GM19438 (cell line): ENCODE results near the gene ZAR1.
A peak's percentile ranks its signal among the peaks of the same experiment; 100 is the strongest.

ENCODE experiments used
- ATAC-seq: cut with Tn5 transposase; IDR thresholded peaks from one replicate; pipeline ENCODE4 v1.9.1; 2021; ENCODE audit warnings: low read depth; ENCODE audit not compliant: unreplicated experiment

Gene ZAR1

DNA sequence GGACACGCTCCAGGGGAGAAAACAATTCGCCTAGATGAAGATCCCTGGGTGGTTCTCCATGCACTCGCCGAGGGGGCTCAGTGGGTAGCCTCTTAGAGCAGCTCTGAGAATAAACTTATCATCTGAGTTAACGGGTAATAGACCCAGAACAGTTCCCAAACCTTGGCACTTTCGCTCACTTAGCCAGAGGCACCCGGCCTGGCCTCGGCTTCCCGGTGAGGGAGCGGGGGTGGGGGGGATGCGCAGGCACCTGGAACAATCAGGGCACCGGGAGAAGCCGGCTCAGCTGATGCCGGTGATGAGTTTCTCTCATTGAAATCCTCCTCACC lies 405 bp upstream of the ZAR1 start:
- no peak for ATAC-seq

DNA sequence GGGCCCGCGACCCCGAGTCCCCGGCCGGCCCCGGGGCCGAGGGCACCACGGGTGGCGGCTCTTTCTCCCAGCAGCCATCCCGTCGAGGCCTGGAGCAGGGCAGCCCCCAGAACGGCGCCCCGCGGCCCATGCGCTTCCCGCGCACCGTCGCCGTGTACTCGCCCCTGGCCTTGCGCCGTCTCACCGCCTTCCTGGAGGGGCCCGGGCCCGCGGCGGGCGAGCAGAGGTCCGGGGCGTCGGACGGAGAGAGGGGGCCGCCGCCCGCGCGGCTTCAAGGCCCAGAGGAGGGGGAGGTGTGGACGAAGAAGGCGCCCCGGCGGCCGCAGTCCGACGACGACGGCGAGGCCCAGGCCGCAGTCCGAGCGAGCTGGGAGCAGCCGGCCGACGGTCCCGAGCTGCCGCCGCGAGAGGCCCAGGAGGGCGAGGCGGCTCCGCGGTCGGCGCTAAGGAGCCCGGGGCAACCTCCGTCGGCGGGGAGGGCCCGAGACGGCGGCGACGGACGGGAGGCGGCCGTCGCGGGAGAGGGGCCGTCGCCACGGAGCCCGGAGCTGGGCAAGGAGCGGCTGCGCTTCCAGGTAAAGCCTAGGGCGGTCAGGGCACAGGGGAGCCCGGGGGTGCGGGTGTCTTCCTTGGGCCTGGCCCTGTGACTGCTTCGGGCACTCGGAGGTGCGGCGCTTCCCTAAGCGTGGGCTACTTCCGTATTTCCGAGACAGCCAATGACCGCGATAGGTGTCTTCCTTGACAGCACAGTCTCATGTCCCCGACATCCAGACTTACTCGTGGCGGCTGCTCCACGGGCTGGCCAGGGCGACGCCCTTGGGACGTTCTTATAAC lies 845 bp downstream of the ZAR1 start:
- ATAC-seq = no peak

DNA sequence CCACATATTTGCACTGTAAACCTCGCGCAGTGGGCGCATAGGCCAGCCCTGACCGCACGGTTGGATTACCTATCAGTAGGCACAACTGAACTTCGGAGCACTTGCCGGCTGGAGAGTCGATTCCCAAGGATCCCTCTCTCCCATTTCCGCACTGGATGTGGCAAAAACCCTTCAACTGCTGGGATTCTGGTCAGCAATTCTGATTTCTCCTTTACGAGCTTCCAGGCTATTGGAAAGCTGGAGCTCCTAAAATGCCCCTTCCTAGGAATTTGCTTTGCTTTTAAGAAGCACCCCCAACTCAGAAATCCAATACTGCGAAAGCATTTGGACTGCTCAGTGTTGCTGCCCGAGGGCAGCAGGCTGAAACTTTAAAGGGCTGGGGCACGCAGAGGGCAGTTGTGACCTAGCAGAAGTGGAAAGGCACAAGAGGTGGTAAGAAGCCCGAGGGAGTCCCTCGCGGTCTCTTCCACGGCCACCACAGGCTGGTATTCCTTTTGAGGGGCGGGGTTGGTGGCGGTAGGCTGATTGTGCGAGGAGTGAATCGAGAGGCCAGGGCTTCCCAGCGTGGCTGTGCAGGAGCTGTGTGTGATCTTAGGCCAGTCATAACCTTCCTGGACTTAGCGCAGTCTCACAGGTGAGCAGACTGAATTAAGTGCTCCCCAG lies 1.6 kb downstream of the ZAR1 start:
- ATAC-seq = no peak

DNA sequence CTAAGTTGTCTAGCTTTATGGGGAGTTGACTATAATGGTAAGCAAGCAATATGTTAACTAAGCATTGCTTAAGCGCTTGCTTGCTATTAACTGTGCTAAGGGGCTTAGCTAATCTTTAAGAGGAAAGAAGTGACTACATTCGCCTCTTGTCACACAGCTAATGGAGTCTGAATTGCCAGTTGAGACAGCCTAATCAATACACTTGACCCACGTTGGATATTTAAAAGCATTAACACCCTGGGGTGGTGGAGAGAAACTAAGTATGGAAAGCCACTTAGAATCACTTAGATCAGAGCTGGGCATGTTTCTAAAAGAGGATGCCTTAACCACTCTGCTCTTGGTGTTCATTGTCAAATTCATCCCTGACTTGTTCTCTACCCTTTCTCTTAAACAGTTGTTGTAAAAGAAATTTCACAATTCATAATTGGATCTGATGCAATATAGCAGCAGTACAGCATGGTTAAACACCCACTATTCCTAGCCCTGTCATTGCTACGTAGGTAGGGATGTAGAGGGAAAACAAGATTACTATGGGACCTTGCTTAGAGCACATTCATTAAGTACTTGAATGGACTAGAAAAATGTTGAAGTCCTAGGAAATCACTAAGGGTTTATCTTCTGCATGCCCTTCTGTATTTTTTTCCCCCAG lies 3.5 kb downstream of the ZAR1 start:
- ATAC-seq = no peak

DNA sequence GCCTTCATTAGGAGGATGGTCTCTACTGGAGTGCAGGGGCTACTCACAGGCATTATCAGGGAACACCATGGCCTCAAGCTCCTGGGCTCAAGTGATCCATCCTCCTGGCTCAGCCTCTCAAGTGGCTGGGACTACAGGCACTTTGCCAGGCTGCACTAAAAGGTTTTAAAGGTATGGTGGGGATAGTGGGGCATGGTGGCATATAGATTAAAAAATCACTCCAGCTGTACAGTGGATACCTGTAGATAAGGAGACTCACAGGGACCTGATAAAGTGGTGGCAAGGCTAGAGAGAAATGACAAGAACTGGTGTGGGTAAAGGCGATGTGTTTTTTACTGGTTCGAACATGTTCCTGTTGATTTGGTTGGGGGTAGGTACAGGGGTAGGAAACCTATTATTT lies 5.9 kb downstream of the ZAR1 start:
- no peak for ATAC-seq

DNA sequence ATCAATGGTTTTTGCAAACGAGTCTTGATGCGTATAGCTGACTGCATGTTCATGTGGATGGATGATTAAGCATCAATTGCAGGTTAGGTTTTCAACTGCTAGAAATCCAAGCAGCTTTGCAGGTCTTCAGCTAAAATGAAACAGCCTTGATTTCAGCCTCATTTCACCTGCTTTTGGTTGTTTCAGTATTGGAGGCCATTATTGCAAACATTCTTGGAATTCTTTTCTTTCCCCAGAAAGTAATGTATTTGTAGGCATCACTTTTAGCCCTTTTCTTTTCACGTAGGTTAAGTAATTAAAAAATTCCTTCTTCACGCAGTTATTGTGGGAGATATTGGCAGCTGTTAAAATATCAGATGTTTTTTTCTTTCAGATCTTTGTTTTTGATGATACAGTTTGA lies 8.8 kb downstream of the ZAR1 start:
- ATAC-seq = no peak

DNA sequence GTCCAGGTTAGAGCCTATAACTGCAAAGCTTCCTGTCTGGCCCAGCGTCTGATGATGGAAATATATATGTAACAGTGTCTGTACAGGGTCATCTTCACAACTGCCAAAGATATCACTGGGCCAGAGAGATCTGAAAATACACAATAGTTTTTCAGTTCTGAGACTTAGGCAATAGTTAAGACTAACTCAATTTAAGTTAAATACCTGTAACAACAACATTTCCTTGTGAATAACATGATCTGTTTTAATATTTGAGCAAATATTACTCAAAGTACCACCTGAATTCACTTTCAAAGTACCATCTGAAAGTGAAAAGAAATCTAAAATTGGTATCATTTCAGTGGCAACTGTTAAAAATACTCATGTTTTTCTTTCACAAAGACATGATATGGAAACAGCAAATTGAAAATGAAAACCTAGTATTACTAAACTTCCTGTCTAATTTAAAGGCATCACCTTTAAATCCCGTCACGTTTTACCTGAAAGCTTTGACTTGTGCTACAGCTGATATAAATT lies 9.6 kb downstream of the ZAR1 start:
- peak; percentile 83 for ATAC-seq

DNA sequence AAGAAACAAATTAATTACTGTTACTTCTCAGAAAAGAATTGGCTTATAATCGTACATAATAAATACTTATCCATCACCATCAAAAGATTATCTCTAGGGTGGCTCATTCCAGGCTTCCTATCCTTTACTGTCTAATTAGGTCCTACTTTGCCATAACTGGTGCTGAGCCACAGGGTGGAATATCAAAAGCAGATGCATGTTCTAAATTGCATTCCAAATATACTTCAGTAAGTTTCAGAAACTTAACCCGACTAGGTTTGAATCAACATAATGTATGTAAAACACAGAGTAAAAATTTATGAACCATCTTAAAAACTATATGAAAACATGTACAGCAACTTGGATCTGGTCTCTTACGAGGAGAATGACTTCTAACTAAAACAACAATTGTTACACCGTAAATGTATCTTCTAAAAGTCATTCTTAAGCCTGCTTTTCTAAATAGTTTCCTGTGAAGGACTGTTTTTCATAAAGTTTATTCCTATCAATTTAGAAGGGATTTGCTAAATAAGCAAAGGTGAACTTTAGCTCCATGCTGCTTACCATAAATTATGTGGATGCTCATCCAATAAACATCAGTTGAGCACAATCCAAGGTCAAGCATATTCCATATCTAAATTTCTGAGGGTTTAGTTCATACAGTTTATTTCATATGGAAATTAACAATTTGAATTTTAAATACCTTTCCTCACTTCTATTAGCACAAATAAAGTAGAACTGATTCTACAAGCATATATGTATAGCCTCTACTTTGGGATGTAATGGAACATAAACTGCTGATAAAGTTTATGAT lies 13.4 kb downstream of the ZAR1 start:
- no peak for ATAC-seq

DNA sequence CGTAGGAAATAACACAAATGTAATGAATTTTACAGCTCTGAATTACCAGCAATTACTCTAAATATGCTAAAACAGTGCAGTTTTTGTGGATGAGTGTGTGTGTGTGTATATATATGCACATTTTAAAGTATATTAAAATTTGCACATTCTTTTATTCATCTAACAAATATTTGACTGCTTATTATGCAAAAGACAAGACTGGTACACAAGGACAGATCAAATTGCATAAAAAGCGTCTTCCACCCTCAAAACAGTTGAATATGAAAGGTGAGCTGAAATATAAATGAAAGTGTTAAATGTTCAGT lies 13.9 kb downstream of the ZAR1 start:
- no peak for ATAC-seq

DNA sequence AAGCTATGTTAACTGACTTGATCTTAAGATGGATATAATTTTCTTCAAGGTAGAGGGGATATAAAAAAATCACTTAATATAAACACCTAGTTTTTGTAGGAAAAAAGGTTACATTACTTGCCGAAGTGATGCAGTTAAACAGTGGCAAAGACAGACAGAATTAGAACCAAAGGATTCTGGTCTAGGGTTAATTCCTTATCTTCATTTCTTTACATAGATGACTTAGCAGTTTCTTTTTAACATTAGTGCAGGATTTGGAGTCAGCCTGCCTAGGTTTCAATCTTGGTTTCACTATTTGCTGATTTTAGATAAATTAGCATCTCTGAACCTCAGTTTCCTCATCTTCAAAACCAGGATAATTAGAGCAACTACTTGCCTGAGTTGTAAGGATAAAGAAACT lies 14.3 kb downstream of the ZAR1 start:
- ATAC-seq = no peak

DNA sequence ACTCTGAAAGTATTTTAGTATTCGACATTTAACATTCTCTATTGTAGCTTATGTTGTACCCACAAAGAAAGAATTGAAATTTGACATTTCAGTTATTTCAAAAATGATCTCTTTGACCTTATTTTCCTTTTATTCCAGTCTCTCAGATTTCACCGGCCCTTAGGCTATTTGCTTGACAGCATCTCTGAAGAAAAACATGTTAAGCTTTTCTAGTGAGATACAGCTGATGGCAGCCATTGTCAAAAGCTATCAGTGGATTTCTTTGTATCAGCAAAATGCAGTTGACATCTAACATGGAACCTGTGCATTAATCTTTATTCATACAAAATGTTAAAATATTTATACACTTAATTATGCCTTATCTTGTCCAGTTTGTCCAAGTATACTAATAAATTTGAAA lies 16.7 kb downstream of the ZAR1 start:
- no peak for ATAC-seq

DNA sequence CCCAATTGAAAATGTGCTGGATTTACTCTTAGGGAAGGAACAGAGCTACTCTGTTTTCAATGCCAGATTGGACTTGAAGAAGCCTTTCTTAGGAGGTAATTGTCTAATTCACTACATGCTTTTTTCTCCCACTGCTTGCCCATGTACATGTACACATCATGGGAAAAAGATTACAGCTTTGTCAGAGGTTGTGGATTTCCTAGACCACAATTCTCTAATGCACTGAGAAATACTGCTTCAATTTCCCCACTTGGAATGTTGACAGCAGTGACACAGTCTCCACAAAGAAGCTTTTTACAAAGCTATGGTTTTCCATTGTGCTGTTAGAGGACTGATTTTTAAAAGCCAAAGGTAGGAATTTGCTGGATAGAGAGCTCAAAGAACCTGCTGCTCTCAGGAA lies 19.5 kb downstream of the ZAR1 start:
- ATAC-seq = no peak

DNA sequence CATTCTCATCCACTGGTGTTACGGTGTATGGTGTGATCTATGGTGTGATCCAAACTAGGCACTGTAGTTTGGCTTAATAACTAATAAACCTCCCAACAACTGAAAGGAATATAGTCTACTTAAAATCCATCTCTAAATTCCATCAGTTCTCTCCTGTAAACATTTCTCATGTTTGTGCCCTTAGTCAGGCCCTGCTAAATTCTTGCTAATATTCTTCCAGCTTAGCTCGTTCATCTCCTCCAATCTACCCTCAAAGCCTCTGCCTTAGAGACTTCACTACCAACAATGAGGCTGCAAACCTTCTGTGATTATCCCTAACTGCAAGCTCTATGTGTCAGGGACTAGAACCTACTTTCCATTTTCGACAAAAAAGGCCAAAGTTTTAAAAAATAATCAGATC lies 28.1 kb downstream of the ZAR1 start:
- ATAC-seq = no peak

DNA sequence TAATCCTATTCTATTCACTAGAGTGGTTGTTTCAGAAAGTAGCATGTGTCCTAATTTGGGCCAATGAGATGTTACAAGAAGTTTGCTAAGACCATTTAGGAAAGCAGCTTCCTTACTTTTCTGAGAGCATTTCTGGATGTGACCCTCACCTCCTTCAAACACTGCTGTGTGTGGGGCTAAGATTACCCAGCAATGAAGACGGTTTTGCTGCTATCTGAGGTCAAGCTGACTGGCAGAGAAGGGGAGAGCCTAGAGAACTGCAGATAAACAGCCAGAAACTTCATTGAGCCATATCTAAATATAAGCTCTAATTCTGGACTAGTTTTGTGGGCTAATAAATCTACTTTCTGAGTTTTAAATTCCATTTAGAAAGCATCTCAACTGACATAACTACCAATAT lies 36.4 kb downstream of the ZAR1 start:
- no peak for ATAC-seq

DNA sequence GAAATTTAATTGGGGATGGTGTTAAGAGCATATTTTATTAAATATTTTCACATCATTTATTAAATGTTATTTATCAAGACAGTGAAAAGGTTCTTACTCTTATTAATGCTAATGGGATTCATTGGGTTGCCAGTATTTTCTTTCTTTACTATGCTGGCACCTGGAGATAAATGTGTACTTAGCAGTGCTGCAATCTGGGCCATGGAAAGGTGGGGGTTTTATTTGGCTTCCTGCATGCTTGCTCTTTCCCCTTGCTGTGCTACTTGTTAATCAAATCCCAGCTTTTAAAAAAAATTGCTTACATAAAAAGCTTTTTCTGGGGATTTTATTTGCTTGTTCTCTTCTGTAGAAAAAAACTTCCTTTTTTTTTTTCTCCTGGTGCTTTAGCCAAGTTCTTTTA lies 48.3 kb downstream of the ZAR1 start:
- no peak for ATAC-seq

DNA sequence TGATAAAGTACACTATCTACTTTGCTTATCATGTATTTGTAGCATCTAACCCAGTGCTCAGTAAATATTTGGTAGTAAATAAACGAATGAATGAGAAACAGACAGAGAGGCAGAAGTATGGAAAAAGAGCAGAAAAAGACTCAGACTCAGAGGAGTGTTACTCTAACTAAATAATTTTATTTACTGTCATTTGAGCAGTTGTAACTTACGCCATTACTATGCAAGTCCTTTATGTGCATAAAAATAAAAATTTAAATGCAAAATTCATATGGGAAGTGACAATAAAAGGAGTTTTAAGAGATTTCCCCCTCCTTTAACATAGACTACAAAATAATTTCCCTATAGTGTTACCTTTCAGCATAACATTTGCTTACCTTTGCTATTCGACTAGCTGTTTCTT lies 49.5 kb downstream of the ZAR1 start:
- ATAC-seq = no peak

DNA sequence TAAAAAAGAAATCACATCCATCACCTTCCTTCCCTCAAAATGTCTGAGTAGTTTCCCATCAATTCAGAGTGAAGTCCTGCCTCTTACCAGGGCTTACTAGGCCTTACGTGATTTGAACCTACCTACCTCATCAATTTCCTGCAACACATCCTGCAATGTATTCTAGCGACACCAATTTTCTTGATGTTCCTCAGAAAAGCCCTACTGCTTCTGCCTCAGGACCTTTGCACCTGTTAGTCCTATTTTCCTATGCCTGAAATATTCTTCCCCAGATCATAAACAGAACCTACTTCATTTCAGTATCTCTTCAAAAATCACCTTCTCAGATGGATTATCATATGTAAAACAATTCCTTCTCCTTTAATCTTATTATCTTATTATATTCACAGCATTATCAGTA lies 52.8 kb downstream of the ZAR1 start:
- no peak for ATAC-seq

DNA sequence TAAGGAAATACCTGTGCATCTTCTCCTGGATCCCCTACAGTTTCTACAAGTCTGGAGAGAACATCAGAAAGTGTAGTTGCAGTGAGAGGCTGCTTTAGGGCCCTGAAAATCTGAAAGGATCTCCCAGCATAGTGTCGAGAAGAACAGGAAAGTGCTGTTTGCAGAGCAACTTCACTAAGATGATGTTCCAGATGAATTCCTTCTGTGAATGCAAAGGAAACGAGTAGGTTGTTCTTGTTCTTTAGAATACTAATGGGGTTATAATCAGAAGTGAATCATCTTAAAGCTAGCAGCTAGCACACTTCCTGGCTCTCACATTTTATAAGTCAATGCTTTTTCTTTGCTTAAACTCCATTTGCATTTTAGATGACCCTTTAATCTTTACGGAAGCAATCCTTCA lies 53.7 kb downstream of the ZAR1 start:
- ATAC-seq = no peak
